H9 (cell line): ENCODE measurements around the gene KLF14. TPM values are rescaled to one million over a fixed set of nuclear protein-coding genes. Genes with fewer than 3 reads are reported as not detected.

ENCODE experiments used
- DNase-seq: peaks from one replicate; pipeline ENCODE4 v3.0.0-alpha.2; 2017
- H2AFZ ChIP-seq: one replicate; pipeline ENCODE4 v1.6.1; 2013; ENCODE audit warnings: mild to moderate bottlenecking, low read length, control low read depth, moderate library complexity
- H2AK5ac ChIP-seq: 2 replicates; pipeline ENCODE4 v1.6.1; 2013; ENCODE audit warnings: low read length, control low read depth, mixed read lengths; ENCODE audit not compliant: insufficient read length
- H2BK120ac ChIP-seq: one replicate; pipeline ENCODE4 v1.6.1; 2013; ENCODE audit warnings: low read depth, mild to moderate bottlenecking, low read length, control low read depth, inconsistent platforms; ENCODE audit not compliant: poor library complexity, severe bottlenecking
- H2BK12ac ChIP-seq: 2 replicates; pipeline ENCODE4 v1.6.1; 2013; ENCODE audit warnings: low read length, control low read depth, mixed read lengths, low read depth; ENCODE audit not compliant: insufficient read length
- H2BK15ac ChIP-seq: 2 replicates; pipeline ENCODE4 v1.6.1; 2013; ENCODE audit warnings: low read depth, low read length, control low read depth
- H2BK20ac ChIP-seq: one replicate; pipeline ENCODE4 v1.6.1; 2013; ENCODE audit warnings: low read depth, mild to moderate bottlenecking, low read length, control low read depth, inconsistent platforms; ENCODE audit not compliant: poor library complexity, severe bottlenecking
- H2BK5ac ChIP-seq: 2 replicates; pipeline ENCODE4 v1.6.1; 2013; ENCODE audit warnings: low read length, control low read depth, mixed read lengths; ENCODE audit not compliant: insufficient read length
- H3K14ac ChIP-seq: 2 replicates; pipeline ENCODE4 v1.6.1; 2013; ENCODE audit warnings: low read length, control low read depth; ENCODE audit not compliant: insufficient read depth
- H3K18ac ChIP-seq: 2 replicates; pipeline ENCODE4 v1.6.1; 2013; ENCODE audit warnings: low read depth, mild to moderate bottlenecking, mixed read lengths, low read length, control low read depth; ENCODE audit not compliant: insufficient read length
- H3K23ac ChIP-seq: 2 replicates; pipeline ENCODE4 v1.6.1; 2013; ENCODE audit warnings: low read length, control low read depth, mixed read lengths, low read depth; ENCODE audit not compliant: insufficient read length
- H3K23me2 ChIP-seq: 2 replicates; pipeline ENCODE4 v1.6.1; 2013; ENCODE audit warnings: low read depth, mild to moderate bottlenecking, mixed read lengths, low read length, control low read depth; ENCODE audit not compliant: insufficient read length, poor library complexity, severe bottlenecking
- H3K27ac ChIP-seq: 2 replicates; pipeline ENCODE4 v1.5.1; 2013; ENCODE audit warnings: low read length, control low read depth, mixed read lengths, low read depth; ENCODE audit not compliant: insufficient read length
- H3K27me3 ChIP-seq: 2 replicates; pipeline ENCODE4 v1.6.1; 2013; ENCODE audit warnings: low read length, control low read depth, inconsistent platforms; ENCODE audit not compliant: insufficient read depth
- H3K4ac ChIP-seq: 2 replicates; pipeline ENCODE4 v1.6.1; 2013; ENCODE audit warnings: low read depth, mild to moderate bottlenecking, control low read depth, inconsistent platforms, low read length, moderate library complexity
- H3K4me1 ChIP-seq: 2 replicates; pipeline ENCODE4 v1.6.1; 2013; ENCODE audit warnings: low read length, control low read depth, inconsistent platforms; ENCODE audit not compliant: insufficient read depth
- H3K4me2 ChIP-seq: 2 replicates; pipeline ENCODE4 v1.6.1; 2013; ENCODE audit warnings: low read length, control low read depth, mixed read lengths; ENCODE audit not compliant: insufficient read length, insufficient read depth
- H3K56ac ChIP-seq: 2 replicates; pipeline ENCODE4 v1.6.1; 2013; ENCODE audit warnings: low read depth, mild to moderate bottlenecking, mixed read lengths, low read length, control low read depth; ENCODE audit not compliant: insufficient read length
- H3K79me1 ChIP-seq: 2 replicates; pipeline ENCODE4 v1.6.1; 2013; ENCODE audit warnings: low read depth, mild to moderate bottlenecking, moderate library complexity, low read length, control low read depth, inconsistent platforms; ENCODE audit not compliant: insufficient read depth, poor library complexity, severe bottlenecking
- H3K79me2 ChIP-seq: 2 replicates; pipeline ENCODE4 v1.6.1; 2013; ENCODE audit warnings: low read length, control low read depth, inconsistent platforms; ENCODE audit not compliant: insufficient read depth
- H3K9ac ChIP-seq: 2 replicates; pipeline ENCODE4 v1.6.1; 2013; ENCODE audit warnings: low read length, control low read depth, mixed read lengths; ENCODE audit not compliant: insufficient read length; ENCODE audit errors: extremely low read depth
- H3K9me3 ChIP-seq: one replicate; pipeline ENCODE4 v1.6.1; 2013; ENCODE audit warnings: low read depth, low read length, inconsistent platforms; ENCODE audit not compliant: control insufficient read depth
- H3T11ph ChIP-seq: one replicate; pipeline ENCODE4 v1.6.1; 2013; ENCODE audit warnings: mild to moderate bottlenecking, low read length, control low read depth, inconsistent platforms
- H4K20me1 ChIP-seq: one replicate; pipeline ENCODE4 v1.6.1; 2013; ENCODE audit not compliant: control insufficient read depth, insufficient read length, insufficient read depth
- H4K5ac ChIP-seq: 2 replicates; pipeline ENCODE4 v1.6.1; 2013; ENCODE audit warnings: low read depth, mild to moderate bottlenecking, mixed read lengths, low read length, control low read depth; ENCODE audit not compliant: insufficient read length
- H4K8ac ChIP-seq: replicated peaks from 2 replicates; pipeline ENCODE4 v1.6.1; 2013; ENCODE audit warnings: low read length, control low read depth, mixed read lengths, low read depth; ENCODE audit not compliant: insufficient read length
- H4K91ac ChIP-seq: 2 replicates; pipeline ENCODE4 v1.6.1; 2013; ENCODE audit warnings: low read depth, mild to moderate bottlenecking, moderate library complexity, mixed read lengths, low read length, control low read depth; ENCODE audit not compliant: insufficient read length
- H3K27ac Mint-ChIP-seq, 3 experiments: 2 replicates in 2 of 3; 3 replicates in 1 of 3; pipeline ENCODE4 v1.8.0; 2020 to 2021; ENCODE audit warnings: mixed read lengths in 3 of 3, mild to moderate bottlenecking in 1 of 3, moderate library complexity in 1 of 3
- H3K27me3 Mint-ChIP-seq: 2 replicates; pipeline ENCODE4 v1.8.0; 2021; ENCODE audit warnings: low read depth, mild to moderate bottlenecking, moderate library complexity, mixed read lengths
- H3K36me3 Mint-ChIP-seq, 3 experiments: 2 replicates in 2 of 3; 3 replicates in 1 of 3; pipeline ENCODE4 v1.8.0; 2020 to 2021; ENCODE audit warnings: low read depth in 3 of 3, mixed read lengths in 3 of 3; ENCODE audit not compliant: insufficient read depth in 1 of 3
- H3K4me1 Mint-ChIP-seq, 2 experiments: 2 replicates each; pipeline ENCODE4 v1.8.0; 2020; ENCODE audit warnings: mixed read lengths in 2 of 2
- H3K4me3 Mint-ChIP-seq, 2 experiments: 2 replicates in 1 of 2; 3 replicates in 1 of 2; pipeline ENCODE4 v1.8.0; 2020 to 2021; ENCODE audit warnings: mild to moderate bottlenecking in 2 of 2, mixed read lengths in 2 of 2, moderate library complexity in 1 of 2
- H3K9me3 Mint-ChIP-seq, 2 experiments: 2 replicates in 1 of 2; 3 replicates in 1 of 2; pipeline ENCODE4 v1.8.0; 2020; ENCODE audit warnings: mild to moderate bottlenecking in 2 of 2, mixed read lengths in 2 of 2, moderate library complexity in 1 of 2
- CTCF ChIP-seq: fragments of 200-600 bp; sonication (generic); conservative IDR thresholded peaks from 3 replicates; pipeline ENCODE4 v1.8.0; 2021; ENCODE audit warnings: antibody characterized with exemption, mild to moderate bottlenecking
- WGBS: extraction: QIAGEN DNeasy Blood & Tissue Kit; methylation state at CpG from one replicate; pipeline ENCODE4 v1.1.7; 2013; ENCODE audit warnings: missing lambda C conversion rate, low lambda C conversion rate, mixed read lengths; ENCODE audit not compliant: insufficient read length; ENCODE audit errors: extremely low coverage; 5-methylcytosine and 5-hydroxymethylcytosine counted together
- total RNA-seq: library from RNA; stranded (reverse); gene quantifications from 2 replicates; pipeline ENCODE4 v1.2.1, GENCODE V29; 2021

The KLF14 gene
- total RNA-seq, 1 experiment from 2014 or later = not detected

DNA sequence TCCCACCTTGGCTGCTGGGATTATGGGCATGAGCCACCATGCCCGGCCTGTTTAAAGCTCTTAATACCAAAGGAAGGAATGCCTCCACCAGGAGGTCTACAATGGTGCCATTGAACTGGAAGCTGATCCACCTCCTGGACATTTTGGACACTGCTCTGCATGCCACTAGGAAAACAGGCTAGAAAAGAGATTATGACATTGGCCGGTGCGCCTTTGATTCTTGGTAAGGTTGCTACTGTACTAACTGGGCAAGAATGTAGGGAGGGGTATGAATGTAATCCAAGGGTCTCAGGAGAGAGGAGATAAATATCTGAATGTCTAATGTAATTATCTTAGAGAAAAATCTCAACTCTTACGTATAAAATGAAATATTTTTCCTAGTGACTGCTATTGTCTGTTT lies 26.0 kb downstream of the KLF14 start:
- H3K4me1 Mint-ChIP-seq = peaks cover 0 to 3% of the 10 kb centered on the region in 2 experiments; a peak in 2 of 4 replicates
- Histone ChIP-seq H2BK120ac (no peak overlapping the region), H3K9ac (no peak overlapping the region), H2AK5ac (no peak overlapping the region), H3T11ph (no peak overlapping the region), H3K4ac (no peak overlapping the region), H2BK5ac (no peak overlapping the region), H3K4me1 (no peaks in the 10 kb centered on the region), H2BK12ac (no peak overlapping the region), H3K79me1 (no peaks in the 10 kb centered on the region), H2AFZ (no peak overlapping the region), H4K8ac (no peak overlapping the region), H4K91ac (no peak overlapping the region), H4K20me1 (no peaks in the 10 kb centered on the region), H3K9me3 (no peaks in the 10 kb centered on the region), H2BK20ac (no peak overlapping the region), H3K79me2 (no peaks in the 10 kb centered on the region), H3K18ac (no peak overlapping the region), H3K4me2 (no peak overlapping the region), H3K23me2 (no peaks in the 10 kb centered on the region), H3K27me3 (no peaks in the 10 kb centered on the region), H3K56ac (no peak overlapping the region), H4K5ac (no peak overlapping the region), H3K27ac (no peak overlapping the region), H3K23ac (no peak overlapping the region), H2BK15ac (no peak overlapping the region), H3K14ac (no peak overlapping the region)
- no peak overlapping the region for H3K4me3 Mint-ChIP-seq
- no peak for DNase-seq
- H3K27me3 Mint-ChIP-seq = no peaks in the 10 kb centered on the region; the same call in 1 of the 2 replicates
- TF ChIP-seq CTCF = no peak
- H3K36me3 Mint-ChIP-seq = no peaks in the 10 kb centered on the region
- WGBS = no CpG with 5 or more reads among the region's 4 CpGs
- peaks cover 6 to 7% of the 10 kb centered on the region in 2 experiments for H3K9me3 Mint-ChIP-seq
- H3K27ac Mint-ChIP-seq = no peak overlapping the region
